HG03039 (cell line): ENCODE data around the gene CD36.
"Not testable (repeated sequence)": the region's sequence is repeated elsewhere in the genome, so short reads cannot be mapped to it uniquely, and the experiment has no call there.

Source experiments
- ATAC-seq: cut with Tn5 transposase; IDR thresholded peaks from one replicate; pipeline ENCODE4 v1.9.1; 2021; ENCODE audit warnings: mild to moderate bottlenecking, moderate library complexity; ENCODE audit not compliant: unreplicated experiment

The CD36 gene

GRCh38 chr7:80649011-80649410 lies 10.6 kb downstream of the CD36 start:
- ATAC-seq: no peak

- no peak for ATAC-seq
Observed at GRCh38 chr7:80650030-80650429, 11.6 kb downstream of the CD36 start.

GRCh38 chr7:80651471-80651870 lies 13.0 kb downstream of the CD36 start:
- no peak for ATAC-seq

- no peak for ATAC-seq
Observed at GRCh38 chr7:80653244-80653643, 14.8 kb downstream of the CD36 start.

GRCh38 chr7:80654887-80655340 lies 16.5 kb downstream of the CD36 start:
- no peak for ATAC-seq

GRCh38 chr7:80656029-80656428 lies 17.6 kb downstream of the CD36 start:
- ATAC-seq: no peak

- ATAC-seq: no peak
Observed at GRCh38 chr7:80659120-80660055, 20.9 kb downstream of the CD36 start.

GRCh38 chr7:80660939-80661338 lies 22.5 kb downstream of the CD36 start:
- ATAC-seq: no peak

- no peak for ATAC-seq
Observed at GRCh38 chr7:80661729-80662128, 23.3 kb downstream of the CD36 start.

- no peak for ATAC-seq
Observed at GRCh38 chr7:80662252-80662651, 23.8 kb downstream of the CD36 start.

GRCh38 chr7:80665526-80665925 lies 27.1 kb downstream of the CD36 start:
- ATAC-seq: no peak

- ATAC-seq: no peak
Observed at GRCh38 chr7:80666376-80666775, 27.9 kb downstream of the CD36 start.

- ATAC-seq: not testable (repeated sequence)
Observed at GRCh38 chr7:80669367-80669766, 30.9 kb downstream of the CD36 start.

- no peak for ATAC-seq
Observed at GRCh38 chr7:80671744-80672143, 33.3 kb downstream of the CD36 start.

- ATAC-seq: no peak
Observed at GRCh38 chr7:80675090-80675489, 36.6 kb downstream of the CD36 start.

- ATAC-seq: no peak
Observed at GRCh38 chr7:80676404-80676803, 38.0 kb downstream of the CD36 start.

- no peak for ATAC-seq
Observed at GRCh38 chr7:80677629-80678028, 39.2 kb downstream of the CD36 start.

- no peak for ATAC-seq
Observed at GRCh38 chr7:80678707-80679106, 40.3 kb downstream of the CD36 start.

GRCh38 chr7:80679921-80680907 lies 41.8 kb downstream of the CD36 start:
- ATAC-seq: no peak

GRCh38 chr7:80681272-80681885 lies 42.9 kb downstream of the CD36 start:
- no peak for ATAC-seq

GRCh38 chr7:80682744-80683143 lies 44.3 kb downstream of the CD36 start:
- ATAC-seq: no peak
